BE2C (cell line): ENCODE measurements around the gene KRCC1.

Experiments used
- DNase-seq: peaks from one replicate; pipeline ENCODE4 v3.0.0-alpha.2; 2020
- H3K27me3 ChIP-seq: fragments of 250-450 bp; sonication (Bioruptor Pico); 2 replicates; pipeline ENCODE4 v1.5.1; 2020; ENCODE audit warnings: mild to moderate bottlenecking
- H3K36me3 ChIP-seq: fragments of 250-450 bp; sonication (Bioruptor Pico); 2 replicates; pipeline ENCODE4 v1.5.1; 2020; ENCODE audit warnings: mild to moderate bottlenecking
- H3K4me1 ChIP-seq: fragments of 250-450 bp; sonication (Bioruptor Pico); 2 replicates; pipeline ENCODE4 v1.5.1; 2020
- H3K4me3 ChIP-seq: 2 replicates; pipeline ENCODE4 v1.5.1; 2011; ENCODE audit warnings: low read depth, low read length
- H3K9me3 ChIP-seq: fragments of 250-450 bp; sonication (Bioruptor Pico); 2 replicates; pipeline ENCODE4 v1.5.1; 2020
- CTCF ChIP-seq: IDR thresholded peaks from 2 replicates; pipeline ENCODE4 v1.5.1; 2012; ENCODE audit warnings: mild to moderate bottlenecking, low read depth, low read length

Gene KRCC1

GRCh38 chr2:88066543-88066942, 11.0 kb upstream of the KRCC1 start:
- DNase-seq, result no peak
- no peak overlapping the region for H3K4me3 ChIP-seq
- H3K9me3 ChIP-seq, result no peaks in the 10 kb centered on the region
- no peaks in the 10 kb centered on the region for H3K36me3 ChIP-seq
- no peak for TF ChIP-seq CTCF
- no peaks in the 10 kb centered on the region for H3K27me3 ChIP-seq
- H3K4me1 ChIP-seq, result no peaks in the 10 kb centered on the region

- H3K36me3 ChIP-seq, result no peaks in the 10 kb centered on the region
- TF ChIP-seq CTCF, result no peak
- no peak overlapping the region for H3K4me3 ChIP-seq
- no peaks in the 10 kb centered on the region for H3K27me3 ChIP-seq
- H3K9me3 ChIP-seq, result no peaks in the 10 kb centered on the region
- no peak for DNase-seq
- H3K4me1 ChIP-seq, result no peaks in the 10 kb centered on the region
Measured at GRCh38 chr2:88061295-88061694, 5.7 kb upstream of the KRCC1 start.

GRCh38 chr2:88060907-88061275, 5.3 kb upstream of the KRCC1 start:
- H3K4me3 ChIP-seq, result no peak overlapping the region
- H3K27me3 ChIP-seq, result no peaks in the 10 kb centered on the region
- no peak for DNase-seq
- no peaks in the 10 kb centered on the region for H3K4me1 ChIP-seq
- no peaks in the 10 kb centered on the region for H3K36me3 ChIP-seq
- H3K9me3 ChIP-seq, result no peaks in the 10 kb centered on the region
- TF ChIP-seq CTCF, result no peak

- no peak overlapping the region for H3K4me3 ChIP-seq
- DNase-seq, result no peak
- H3K4me1 ChIP-seq, result no peaks in the 10 kb centered on the region
- H3K36me3 ChIP-seq, result no peaks in the 10 kb centered on the region
- no peaks in the 10 kb centered on the region for H3K9me3 ChIP-seq
- peak; percentile 64 for TF ChIP-seq CTCF
- H3K27me3 ChIP-seq, result no peaks in the 10 kb centered on the region
Measured at GRCh38 chr2:88059979-88060906, 4.7 kb upstream of the KRCC1 start.

GRCh38 chr2:88058191-88058590, 2.6 kb upstream of the KRCC1 start:
- no peaks in the 10 kb centered on the region for H3K27me3 ChIP-seq
- no peak overlapping the region for H3K4me3 ChIP-seq
- H3K4me1 ChIP-seq, result no peaks in the 10 kb centered on the region
- no peaks in the 10 kb centered on the region for H3K9me3 ChIP-seq
- no peak for DNase-seq
- no peaks in the 10 kb centered on the region for H3K36me3 ChIP-seq
- no peak for TF ChIP-seq CTCF

GRCh38 chr2:88057437-88057844, 1.9 kb upstream of the KRCC1 start:
- no peaks in the 10 kb centered on the region for H3K4me1 ChIP-seq
- no peaks in the 10 kb centered on the region for H3K36me3 ChIP-seq
- TF ChIP-seq CTCF, result no peak
- DNase-seq, result no peak
- no peaks in the 10 kb centered on the region for H3K27me3 ChIP-seq
- H3K4me3 ChIP-seq, result no peak overlapping the region
- no peaks in the 10 kb centered on the region for H3K9me3 ChIP-seq
